A172 (cell line): Measurements from ENCODE around the gene DPP10. TPM values are rescaled to one million over a fixed set of nuclear protein-coding genes. Genes with fewer than 3 reads are reported as not detected.

Experiments
- DNase-seq: peaks from one replicate; pipeline ENCODE4 v3.0.0-alpha.2; 2015; ENCODE audit warnings: low spot score
- total RNA-seq: library from RNA; depleted of rRNA; stranded (reverse); fragments of >200 nt; shearing (Covaris generic); gene quantifications from 2 replicates; pipeline ENCODE4 v1.2.3, GENCODE V29; 2014

The DPP10 gene
- total RNA-seq, 1 experiment from 2014 or later = not detected

GRCh38 chr2:114805195-114805594, 362.8 kb downstream of the DPP10 start:
- DNase-seq = no peak

DNA sequence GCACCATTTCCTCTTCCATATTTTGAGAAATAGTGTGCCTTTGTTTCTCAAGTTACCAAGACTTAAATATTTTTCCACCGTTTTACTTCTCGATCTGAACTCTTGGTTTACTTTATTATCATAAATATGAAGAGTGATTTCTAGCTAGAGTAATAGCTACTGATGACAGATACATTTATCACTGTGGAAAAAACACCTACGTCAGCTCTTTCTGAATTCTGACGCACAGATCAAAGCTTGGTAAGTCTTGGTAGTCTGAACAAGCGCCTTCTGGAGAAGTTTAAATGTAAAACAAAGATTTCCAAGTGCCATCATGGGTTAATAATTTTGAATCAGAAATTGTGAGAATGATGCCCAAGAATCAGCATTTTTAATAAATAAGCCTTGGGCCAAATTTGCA, 367.7 kb downstream of the DPP10 start:
- no peak for DNase-seq

- no peak for DNase-seq
Measured at GRCh38 chr2:114812261-114812660, 369.8 kb downstream of the DPP10 start.

DNA sequence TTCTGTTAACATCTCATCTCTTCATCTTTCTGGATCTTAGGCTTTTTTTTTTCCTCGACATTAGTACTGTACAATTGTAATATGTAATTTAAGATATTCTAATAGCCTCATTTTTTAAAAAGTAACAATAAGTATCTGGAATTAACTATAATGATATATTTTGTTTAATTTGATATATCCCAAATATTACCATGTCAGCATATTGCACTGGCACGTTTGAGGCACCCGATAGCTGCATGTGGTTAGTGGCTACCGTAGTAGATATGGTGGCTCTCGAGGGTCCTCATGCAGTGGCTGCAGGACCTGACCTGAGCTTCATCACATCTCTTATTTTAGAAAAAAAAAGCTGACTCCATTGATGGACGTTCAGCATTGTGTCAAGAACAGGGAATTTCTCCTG, 371.9 kb downstream of the DPP10 start:
- DNase-seq = no peak

GRCh38 chr2:114821055-114821454, 378.6 kb downstream of the DPP10 start:
- no peak for DNase-seq

DNA sequence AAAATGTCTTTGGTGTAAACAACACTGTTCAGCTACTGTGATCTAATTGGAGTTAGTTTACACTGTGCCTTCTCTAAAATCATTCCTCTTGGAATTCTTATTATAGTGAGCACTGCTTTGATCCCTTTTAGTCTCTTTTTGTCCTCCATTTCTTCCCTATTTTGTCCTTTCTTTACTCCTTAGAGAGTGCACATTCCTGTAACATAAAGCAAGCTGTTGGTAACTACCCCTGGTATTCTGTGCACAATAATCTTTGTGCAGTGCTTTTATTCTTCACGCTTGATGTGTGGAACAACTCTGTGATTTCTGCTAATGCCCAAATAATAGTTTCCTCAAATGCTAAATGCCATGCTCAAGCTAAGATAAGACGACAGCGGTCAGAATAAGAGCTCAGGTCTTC, 401.5 kb downstream of the DPP10 start:
- DNase-seq = no peak

GRCh38 chr2:114857196-114857595, 414.8 kb downstream of the DPP10 start:
- DNase-seq = no peak

DNA sequence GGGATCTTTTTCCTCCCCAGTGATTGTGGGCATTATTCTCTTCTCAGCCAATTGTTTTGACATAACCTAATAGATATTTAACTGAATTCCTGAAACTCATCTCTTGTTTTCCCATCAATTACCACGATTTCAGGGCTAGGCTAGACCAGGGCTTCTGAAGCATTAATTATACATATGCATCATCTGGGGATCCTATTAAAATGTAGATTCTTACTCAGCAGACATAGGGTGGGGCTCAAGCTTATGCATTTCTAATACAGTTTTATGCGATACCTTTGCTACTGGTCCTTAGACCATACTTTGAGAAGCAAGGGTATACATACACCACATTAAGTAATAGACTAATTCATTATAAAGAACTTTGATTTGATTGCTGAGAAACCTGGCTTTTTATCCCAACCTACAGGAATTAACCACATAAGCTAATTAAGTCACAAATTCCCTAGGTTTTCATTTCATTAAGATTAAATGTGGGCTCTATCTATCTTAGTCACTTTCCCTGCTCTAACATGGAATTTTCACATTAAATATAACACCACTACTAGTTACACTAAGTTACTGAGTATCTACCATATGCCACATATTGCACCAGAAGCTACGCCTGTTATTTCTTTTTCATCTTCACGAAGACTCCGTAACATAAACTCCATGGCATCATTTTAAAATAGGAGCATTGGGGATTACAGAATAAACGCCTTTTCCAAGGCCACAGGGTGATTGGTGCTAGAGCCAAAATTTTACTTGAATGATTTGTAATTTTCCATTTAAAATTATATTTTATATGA, 417.5 kb downstream of the DPP10 start:
- no peak for DNase-seq

DNA sequence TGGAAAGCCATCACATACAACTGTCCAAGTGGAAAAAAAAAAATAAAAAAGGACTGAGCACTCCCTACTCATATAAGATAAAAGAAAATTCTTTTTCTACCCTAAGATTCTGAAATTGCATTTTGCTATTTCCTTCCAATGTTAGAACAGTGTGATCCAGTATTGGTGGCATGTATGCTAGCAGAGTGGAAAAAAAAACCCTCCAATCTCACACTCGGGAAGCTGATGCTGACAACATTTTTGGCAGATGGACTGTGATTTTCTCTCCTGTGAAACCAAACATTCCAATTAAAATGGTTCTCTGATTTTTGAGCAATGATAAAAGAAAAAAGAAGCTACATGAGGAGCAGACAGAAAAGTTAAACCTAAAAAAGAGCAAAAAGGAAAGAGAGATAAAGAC, 419.8 kb downstream of the DPP10 start:
- no peak for DNase-seq

- DNase-seq = no peak
Measured at GRCh38 chr2:114864901-114865300, 422.5 kb downstream of the DPP10 start.

DNA sequence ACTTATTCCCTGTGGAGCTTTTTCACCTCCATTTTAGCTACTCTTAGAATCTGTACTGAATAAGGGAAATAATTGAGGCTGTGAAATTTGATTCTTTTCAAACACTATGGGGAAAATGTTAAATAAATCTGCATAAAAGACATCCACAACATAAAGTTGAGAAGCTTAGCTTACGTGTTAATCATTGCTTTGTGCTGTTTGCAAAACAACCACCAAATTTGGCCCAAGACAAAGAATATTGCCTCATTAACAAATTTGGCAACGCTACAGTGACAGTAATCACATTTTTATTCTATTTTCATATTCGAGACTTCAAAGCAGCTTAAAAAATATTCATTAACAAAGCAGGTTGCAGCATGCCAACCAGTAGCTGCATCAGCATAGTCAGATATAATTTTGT, 437.6 kb downstream of the DPP10 start:
- no peak for DNase-seq

- no peak for DNase-seq
Measured at GRCh38 chr2:114919985-114920384, 477.5 kb downstream of the DPP10 start.

- DNase-seq = no peak
Measured at GRCh38 chr2:114922076-114922475, 479.6 kb downstream of the DPP10 start.

DNA sequence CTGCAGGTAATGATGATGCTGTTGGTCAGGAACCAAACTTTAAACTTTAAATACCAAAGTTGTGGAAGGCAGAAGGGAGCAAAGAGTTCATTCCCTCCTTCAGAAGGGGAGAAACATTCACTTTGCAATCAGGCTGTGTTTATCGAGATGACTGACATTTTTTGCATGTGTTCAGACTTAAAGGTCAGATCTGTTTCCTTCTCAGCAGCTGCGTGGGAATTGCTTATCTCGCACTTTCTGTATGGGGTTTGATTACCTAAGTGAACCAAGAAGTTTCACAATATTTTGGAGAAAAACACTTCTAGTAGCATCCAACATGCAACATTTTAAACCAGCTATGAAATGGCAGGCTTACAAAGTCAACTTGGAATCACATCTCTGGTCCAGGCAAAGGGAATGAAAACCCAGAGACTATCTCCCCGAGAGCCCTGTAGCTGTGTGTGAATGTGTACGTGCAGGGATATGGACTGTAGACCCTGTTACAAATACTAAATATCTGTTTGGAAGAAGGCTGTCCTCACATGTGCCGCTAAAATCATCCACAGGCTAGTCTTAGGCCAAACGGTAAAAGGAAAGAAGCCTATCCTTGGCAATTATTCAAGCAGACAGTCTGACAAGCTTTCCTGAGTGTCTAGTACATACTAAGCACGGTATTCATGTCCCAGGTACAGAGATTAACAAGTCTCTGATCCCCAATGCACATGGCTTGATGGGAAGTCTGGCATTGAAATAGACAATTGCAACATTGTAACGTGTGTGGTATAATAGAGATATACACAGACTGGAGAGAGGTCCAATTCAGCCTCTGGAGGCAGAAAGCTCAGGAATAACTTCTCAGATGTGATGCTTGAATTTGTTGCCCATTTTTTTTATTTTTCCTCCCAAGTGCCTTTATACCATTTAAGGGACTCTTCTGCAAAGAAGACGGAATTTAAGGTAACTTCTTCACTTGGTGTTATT, 483.1 kb downstream of the DPP10 start:
- no peak for DNase-seq

GRCh38 chr2:114926303-114926702, 483.9 kb downstream of the DPP10 start:
- no peak for DNase-seq

DNA sequence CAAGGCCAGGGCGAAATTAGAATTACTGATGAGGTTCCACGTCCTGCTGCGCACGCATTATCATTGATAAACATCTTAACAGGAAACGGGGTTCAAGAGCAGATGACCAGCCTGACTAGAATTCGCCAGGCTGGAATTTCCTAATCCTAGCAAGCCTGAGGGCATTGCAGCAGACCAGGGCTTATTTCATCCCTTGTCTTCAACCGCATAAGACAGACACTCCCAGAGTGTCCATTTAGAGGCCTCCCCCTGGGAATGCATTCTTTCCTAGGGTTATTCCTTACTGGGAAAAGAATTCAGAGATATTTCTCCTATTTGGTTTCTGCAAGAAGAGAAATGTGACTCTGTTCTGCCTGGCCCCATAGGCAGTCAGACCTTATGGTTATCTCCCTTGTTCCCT, 486.8 kb downstream of the DPP10 start:
- DNase-seq = no peak

GRCh38 chr2:114933671-114934241, 491.3 kb downstream of the DPP10 start:
- no peak for DNase-seq

GRCh38 chr2:114935031-114935430, 492.6 kb downstream of the DPP10 start:
- DNase-seq = no peak

DNA sequence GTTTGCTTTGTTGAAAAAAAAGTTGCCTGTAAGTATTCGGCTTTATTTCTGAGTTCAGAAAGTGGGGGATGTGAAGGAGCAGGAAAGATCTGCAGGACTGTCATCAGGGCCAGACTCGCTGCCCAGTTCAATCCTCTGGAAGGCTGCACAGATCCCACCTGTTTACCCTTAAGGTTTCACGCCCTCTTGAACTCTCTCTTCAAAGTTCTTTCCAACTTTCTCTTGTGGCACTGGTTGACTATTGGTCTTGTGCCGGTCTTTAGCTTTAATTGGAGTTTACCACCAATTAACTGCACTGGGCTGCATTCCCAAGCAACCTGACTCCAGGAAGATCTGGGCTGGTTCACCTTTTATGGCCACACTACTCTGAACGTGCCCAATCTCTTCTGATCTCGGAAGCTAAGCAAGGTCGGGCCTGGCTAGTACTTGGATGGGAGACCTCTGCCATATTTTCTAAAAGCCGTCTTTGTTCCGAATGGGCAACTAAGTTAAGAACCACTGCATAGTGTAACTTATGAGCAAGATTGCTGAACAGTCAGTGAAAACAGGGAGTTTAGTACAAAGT, 495.0 kb downstream of the DPP10 start:
- no peak for DNase-seq

DNA sequence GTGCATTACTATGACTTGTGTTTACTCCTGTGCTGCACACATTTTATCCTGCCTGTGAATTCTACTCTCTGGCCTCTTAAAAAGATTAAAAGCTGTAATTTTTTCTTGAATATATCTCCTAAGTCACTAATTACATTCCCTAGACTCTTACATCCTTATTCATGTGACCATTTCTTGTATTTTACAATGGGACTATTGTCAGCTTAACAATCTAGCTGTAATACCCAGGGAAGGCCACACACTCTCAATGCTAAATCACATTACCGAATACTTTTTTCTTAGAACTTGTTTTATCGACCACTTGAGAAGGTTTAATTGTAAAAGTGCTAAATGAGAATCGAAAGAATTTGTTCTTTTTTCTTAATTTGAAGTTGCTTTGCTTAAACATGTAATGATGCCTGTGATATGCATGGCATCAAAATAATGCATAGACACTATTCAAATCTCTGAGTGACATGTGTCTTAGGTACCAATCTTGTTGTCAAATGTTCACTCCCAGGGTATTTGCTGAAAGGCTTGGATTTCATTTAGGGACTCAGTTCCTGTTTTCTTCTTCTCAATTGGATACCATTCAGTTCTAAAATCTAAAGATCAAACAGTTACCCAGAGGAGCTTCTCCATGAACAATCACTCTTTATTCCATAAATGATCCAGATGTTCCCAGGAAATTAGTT, 498.5 kb downstream of the DPP10 start:
- no peak for DNase-seq

DNA sequence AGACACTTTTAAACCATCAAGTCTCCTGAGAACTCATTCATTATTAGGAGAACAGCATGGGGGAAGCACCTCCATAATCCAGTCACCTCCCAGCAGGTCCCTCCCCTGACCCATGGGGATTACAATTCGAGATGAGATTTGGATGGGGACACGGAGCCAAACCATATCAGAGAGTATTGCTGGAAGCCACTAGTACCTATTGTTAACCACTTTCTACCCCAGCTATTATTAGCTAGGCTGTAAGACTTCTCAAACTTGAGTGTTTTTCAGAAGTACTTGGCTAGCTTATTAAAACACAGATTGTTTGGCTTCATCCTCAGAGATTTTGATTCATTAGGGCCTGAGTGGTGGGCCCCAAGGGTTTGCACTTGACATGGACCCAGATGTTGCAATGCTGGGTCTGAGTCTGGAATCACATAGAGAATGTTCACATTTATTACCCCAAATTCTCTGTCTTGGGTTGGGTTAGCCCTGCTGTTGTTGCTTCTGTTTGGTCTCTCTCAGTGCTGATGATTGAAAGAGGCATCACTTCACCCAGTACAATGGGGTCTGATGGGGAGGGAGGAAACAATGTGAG, 506.9 kb downstream of the DPP10 start:
- DNase-seq = no peak
